ENCODE results near the gene IFNW1.
"Not testable (repeated sequence)": the region's sequence is repeated elsewhere in the genome, so short reads cannot be mapped to it uniquely, and the experiment has no call there.

The IFNW1 gene

DNA sequence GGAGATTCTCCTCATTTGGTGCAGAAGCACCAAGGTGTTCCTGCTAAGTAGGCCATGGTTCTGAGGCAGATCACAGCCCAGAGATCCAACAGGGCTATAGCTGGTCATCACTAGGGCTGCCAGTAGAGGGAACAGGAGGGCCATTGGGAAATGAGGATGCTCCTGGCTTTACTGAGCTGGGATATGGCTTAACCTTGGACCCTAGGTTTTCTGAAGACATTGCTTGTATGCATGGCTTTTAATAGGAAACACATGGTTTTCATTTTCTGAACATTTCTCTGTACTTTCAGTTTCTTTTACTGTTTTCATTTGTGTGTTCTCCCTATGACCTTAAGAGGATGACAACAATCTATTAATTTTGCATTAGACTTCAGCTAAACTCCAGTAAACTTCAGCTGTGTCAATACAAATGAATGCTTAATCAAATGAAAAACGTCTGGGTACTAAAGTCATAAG, at the start of gene IFNW1:
IFNW1 (minus strand) TSS at position 406 of the 456 bp plus-strand sequence; CDS start at position 144, 262 bp downstream.
- DNase-seq, result no peak

DNA sequence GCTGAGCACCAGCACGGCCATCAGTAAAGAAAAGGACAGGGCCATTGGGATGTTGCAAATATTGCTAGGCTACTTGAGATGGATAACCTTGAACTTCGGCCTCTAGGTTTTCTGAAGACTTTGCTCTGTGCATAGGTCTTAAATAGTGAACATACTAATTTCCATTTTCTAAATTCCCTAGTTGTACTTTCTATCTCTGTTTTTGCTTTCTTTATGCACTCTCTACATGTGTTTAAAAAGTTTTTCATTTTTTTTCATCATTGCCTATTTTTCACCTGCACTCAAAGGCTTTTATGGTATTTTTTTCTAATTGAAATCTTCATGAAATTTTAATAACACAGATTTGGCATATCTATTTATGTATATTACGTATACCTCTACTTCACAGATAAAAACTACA, 45.9 kb upstream of the IFNW1 start, which contains the start of gene IFNA4:
IFNA4 (minus strand) TSS at position 101 of the 400 bp plus-strand sequence; CDS start at position 45, 56 bp downstream.
- DNase-seq, result not testable (repeated sequence)

DNA sequence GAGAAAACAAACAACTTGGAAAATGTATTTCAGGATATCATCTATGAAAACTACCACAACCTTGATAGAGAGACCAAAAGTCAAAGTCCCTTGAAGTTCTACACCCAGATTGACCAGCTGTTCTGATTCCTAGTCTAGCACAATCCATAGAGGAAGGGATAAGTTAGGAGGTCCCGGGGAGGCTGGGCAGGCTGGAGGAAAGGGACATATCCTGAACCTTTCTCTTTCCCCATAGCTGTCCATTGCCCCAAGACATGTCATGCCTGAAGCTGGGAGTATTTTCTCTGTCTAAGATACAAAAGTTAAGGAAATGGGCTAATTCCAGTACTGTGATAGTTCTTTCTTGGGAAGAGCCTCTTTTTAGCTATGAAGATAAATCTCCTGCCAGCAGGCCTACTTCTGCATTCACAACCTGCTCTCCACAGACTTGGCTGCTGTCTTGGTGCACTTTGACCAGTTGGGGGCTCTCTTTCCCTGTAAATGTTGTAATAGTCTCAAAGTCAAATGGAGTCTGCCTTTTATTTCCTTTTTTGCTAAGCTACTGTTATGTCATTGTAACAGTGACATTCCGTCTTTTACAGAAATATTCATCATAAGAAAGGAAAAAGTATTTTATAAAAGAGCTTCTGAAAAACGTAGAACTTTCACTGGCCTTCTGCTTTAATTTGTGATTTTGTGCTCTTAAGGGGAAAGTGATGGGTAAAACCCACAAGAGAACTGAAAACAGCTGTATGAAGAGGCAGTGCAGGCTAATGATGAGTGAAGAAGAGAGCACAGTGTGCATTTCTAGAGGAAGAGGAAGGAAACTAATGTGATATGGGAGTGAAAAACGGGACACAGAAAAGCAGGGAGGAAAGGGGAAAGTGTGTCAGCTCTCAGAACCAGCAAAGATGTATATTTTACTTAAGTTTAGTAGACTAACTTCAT, 41.4 kb upstream of the IFNW1 start:
- DNase-seq, result not testable (repeated sequence)

DNA sequence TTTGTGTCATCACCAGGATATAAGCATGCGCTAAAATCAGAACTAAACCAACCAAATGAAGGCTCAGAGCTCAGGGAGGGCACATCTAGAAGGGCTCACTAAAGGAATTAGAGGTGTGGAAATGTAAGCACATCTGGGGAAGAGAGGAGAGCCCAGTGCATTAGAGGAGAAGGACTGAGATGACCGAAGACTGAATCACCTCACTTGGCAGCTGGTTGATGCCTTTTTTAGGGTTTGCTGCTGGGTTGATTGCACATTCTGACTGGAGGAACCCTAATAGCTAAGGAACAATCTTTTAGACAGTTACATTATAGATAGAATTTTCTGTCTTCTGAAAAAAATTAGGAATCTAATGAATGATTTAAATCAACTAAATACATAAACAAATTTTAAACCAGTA, 33.0 kb upstream of the IFNW1 start:
- no peak for DNase-seq

DNA sequence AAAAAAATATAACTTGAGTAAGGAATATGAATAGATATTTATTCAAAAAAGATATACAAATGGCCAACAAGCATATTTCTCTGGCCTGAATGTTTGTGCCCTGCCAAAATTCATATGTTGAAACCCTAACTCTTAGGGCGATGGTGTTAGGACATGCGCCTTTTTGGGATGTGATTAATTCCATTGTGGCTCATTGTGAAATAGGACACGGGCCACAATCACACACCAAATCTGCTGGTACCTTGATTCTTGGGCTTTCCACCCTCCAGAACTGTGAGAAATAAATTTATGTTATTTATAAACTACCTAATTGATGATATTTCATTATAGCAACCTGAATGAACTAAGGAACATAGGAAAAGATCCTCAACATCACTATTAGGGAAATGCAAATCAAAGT, 30.5 kb upstream of the IFNW1 start:
- no peak for DNase-seq

DNA sequence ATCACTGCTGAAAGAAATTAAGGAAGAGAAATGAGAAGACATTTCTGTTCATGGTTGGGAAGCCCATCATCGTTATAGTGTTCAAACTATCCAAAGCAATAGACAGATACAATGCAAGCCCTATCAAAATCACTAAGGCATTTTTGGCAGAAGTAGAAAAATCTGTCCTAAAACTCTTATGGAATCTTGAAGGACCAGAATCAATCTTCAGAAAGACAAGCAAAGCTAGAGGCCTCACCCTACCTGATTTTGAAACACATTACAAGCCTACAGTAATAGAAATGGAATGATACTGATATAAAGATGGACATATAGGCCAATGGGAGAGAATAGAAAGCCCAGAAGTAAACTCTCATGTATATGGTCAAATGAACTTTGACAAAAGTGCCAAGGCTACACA, 29.7 kb upstream of the IFNW1 start:
- DNase-seq, result no peak

DNA sequence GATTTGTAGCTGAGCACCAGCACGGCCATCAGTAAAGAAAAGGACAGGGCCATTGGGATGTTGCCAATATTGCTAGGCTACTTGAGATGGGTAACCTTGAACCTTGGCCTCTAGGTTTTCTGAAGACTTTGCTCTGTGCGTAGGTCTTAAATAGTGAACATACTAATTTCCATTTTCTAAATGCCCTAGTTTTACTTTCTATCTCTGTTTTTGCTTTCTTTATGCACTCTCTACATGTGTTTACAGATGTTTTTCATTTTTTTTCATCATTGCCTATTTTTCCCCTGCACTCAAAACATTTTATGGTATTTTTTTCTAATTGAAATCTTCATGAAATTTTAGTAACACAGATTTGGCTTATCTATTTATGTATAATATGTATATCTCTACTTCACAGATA, 24.9 kb upstream of the IFNW1 start, which contains the start of gene IFNA21:
IFNA21 (minus strand) TSS at position 101 of the 400 bp plus-strand sequence; CDS start at position 53, 48 bp downstream.
- DNase-seq, result not testable (repeated sequence)

DNA sequence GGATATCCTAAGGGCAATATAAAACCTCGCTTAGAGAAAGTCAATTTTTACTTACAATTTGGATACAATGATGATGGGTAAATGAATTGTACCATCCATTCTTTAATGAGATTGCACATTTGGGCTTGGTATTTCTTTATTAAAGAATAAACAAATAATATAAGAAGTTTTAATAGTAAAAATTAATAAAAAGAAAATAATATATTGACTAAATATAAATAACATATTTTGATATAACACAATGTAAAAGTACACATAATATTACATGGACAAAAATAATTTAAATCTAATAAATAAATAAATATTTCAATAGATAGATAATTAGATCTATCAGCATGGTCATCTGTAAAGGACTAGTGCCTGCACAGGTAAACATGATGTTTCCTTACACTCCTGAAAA, 23.9 kb upstream of the IFNW1 start:
- DNase-seq, result no peak

DNA sequence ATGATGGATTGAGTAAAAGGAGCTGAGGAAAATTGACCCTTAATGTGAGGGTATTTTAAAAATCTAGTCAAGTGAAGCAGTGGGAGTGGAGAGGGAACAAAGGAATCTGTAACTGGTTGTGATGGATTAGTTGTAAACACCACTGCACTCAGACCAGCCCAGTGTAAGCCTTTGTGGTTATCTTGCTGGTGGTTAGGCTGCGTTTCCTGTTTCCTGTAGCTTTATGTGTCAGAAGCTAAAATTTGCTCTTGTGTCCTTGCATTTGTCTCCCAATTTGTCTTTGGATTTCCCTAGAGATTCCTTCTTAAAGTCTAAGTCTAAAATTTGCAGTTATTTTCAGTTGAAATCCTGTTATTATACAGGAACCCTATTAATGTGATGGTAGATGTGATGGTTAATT, 18.5 kb upstream of the IFNW1 start:
- DNase-seq, result no peak

DNA sequence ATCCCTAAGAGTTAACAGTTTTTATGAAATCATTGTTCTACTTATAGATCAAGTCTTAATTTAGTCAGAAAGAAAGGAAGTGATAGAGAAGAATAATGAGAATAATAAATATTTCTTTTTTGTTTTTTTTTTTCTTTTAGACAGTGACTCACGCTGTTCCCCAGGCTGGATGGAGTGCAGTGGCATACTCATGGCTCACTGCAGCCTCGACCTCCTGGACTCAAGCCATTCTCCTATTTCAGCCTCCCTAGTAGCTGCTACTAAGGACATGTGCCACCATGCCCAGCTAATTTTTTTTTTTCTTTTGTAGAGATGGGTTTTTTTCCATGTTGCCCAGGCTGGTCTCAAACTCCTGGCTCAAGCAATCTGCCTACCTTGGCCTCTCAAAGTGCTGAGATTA, 13.9 kb upstream of the IFNW1 start:
- no peak for DNase-seq

DNA sequence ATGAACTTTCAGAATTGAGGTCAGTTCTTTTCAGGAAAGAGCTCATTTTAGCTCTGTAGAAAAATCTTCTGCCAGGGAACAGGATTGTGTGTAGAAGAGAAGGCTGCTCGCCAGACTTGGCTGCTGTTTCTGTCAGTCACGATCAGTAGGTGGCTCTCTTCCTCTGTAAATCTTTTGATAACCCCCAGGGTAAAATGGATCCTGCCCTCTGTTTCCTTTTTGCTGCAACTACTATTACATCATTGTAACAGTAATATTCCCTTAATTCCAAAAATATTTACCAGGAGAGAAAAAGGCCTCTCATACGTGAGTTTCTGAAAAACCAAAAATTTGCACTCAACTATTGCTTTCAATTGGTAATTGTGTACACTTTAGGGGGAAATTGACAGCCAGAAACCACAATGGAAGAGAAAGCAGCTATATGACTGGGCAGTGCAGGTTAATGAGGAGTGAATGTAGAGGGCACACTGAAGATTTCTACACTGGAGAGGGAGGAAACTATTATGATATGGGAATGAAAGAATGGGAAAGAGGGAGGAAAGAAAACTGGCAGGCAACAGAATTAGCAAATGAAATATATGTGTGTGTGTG, 12.5 kb upstream of the IFNW1 start:
- peak; percentile 25 for DNase-seq

DNA sequence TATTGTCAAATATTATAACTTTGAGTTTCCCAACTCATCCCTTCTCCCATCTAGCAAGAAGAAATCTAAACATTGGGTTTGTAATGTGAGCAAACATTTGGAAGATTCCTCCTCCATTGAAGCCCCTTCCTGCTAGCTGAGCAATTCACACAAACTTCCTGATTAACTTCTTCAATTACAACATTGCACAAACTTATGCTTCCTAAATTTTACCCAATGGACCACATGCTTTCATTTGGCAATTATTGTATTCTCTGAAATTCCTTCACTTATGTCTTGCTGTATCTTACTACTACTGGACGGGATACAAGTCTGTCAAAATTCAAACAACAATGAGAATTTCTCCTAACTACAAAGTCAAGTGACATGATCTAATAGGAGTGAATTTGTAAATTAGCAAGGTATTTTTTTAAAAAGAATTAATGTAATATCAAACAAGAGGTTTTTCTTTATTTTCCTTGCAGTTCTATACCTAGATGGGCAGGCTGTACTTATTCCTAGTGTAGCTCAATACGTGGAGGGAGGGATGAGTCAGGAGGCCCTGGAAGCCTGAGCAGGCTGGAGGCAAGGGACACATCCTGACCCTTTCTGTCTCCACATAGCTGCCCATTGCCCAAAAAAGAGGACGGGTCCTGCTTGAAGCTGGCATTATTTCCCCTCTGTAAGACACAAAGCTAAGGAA, 11.8 kb upstream of the IFNW1 start:
- DNase-seq, result no peak

DNA sequence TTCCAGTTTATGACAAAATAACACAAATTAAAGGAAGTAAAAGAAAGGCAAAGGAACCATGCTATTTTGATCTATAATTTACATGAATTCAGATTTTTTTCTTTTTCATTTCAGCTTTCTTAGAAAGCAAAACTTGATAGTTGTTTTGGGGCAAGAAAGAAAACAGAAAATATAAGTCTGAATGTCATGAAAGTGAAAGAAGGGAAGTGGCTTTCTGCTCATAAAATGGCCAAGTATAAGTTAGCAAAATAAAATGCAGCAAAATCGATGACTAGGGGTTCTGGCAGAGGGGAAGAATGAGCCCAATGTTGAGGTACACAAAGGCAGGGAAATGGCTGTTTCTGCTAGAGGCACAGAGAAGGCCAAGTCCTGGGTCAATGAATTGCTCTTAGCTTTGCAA, 3.0 kb upstream of the IFNW1 start:
- no peak for DNase-seq

DNA sequence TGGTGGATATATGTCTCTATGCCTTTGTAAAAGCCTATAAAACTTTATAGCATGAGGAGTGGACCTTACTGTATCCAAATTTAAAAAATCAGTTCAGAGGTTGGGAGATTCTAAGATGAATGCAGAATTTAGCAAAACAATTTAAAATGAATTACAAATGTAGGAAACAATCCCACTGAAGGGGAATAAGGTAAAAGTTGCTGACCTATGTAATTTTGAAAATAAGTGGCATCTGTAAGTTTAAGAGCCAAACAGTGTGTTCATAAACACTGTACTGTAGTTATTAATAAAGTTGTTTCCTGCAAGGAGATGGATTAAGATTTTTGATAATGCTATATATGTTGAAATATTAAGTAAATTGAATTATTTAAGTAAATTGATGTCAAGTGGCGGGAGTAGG, 4.6 kb downstream of the IFNW1 start:
- DNase-seq, result no peak

DNA sequence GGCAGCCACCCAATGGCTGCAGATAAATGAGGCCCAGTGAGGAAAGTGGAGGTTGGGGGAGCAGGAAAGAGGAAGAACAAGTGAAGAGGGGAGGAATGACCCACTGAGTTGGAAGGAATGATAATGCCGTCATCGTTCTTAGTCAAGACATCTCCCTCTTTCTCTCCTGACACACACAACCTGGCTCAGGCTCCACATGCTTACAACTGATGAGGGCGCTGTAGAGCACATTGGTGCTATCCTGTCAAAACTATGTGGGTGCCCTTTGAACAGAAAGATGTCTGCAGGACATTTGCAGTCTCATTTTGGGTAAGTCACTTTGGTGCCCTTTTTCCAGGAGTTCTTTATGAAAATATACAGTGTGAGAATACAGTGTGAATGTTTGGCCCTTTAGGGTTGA, 5.9 kb downstream of the IFNW1 start:
- no peak for DNase-seq

DNA sequence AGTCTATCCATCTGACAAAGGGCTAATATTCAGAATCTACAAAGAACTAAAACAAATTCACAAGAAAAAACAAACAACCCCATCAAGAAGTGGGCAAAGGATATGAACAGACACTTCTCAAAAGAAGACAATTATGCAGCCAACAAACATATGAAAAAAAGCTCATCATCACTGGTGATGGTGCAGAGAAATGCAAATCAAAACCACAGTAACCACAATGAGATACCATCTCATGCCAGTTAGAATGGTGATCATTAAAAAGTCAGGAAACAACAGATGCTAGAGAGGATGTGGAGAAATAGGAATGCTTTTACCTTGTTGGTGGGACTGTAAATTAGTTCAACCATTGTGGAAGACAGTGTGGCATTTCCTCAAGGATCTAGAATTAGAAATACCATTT, 13.4 kb downstream of the IFNW1 start:
- not testable (repeated sequence) for DNase-seq

DNA sequence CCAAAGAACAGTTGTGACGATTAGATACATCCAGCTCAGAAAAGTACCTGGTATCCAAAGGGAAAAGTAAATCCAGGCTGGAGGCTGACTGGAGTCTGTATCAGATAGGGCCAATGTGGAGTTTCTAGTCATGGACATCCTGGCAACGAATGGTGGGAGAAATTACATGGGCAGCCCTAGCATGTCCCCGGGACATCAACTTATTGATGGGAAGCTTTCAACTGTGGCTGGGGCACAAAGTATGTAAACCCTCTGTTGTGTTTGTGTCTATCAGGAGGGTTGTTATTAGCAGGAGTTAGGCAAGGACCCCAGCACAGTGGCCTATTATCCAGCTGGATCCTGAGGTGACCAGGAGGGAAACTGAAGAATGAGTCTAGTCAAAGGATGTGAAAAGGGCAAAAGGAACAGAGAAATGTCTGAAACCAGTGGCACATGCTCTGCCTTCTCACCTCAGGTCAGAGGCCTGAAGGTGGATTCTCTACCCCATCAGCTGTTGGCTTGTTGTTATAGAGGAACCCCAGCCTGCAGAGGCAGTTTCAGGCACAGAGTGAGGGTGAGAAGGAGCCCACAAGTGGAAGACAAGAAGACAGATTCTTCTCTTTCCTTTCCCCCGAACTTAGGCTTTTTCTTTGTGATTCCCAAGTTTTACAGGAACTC, 19.9 kb downstream of the IFNW1 start:
- no peak for DNase-seq

DNA sequence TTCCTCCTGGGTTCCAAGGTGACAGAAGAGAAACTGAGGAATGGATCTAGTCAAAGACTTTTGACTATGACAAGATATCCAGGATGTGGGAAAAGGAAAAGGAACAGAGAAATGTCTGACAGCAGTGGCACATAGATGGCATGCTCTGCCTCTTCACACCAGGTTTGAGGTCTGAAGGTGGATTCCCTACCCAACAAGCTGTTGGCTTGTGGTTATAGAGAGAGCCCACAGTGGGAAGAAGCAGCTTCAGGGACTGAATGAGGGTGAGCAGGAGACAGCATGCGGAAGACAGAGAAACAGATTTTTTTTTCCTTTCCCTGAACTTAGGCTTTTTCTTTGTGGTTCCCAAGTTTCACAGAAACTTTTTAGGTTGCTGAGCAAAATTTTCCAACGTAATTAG, 20.6 kb downstream of the IFNW1 start:
- DNase-seq, result no peak

DNA sequence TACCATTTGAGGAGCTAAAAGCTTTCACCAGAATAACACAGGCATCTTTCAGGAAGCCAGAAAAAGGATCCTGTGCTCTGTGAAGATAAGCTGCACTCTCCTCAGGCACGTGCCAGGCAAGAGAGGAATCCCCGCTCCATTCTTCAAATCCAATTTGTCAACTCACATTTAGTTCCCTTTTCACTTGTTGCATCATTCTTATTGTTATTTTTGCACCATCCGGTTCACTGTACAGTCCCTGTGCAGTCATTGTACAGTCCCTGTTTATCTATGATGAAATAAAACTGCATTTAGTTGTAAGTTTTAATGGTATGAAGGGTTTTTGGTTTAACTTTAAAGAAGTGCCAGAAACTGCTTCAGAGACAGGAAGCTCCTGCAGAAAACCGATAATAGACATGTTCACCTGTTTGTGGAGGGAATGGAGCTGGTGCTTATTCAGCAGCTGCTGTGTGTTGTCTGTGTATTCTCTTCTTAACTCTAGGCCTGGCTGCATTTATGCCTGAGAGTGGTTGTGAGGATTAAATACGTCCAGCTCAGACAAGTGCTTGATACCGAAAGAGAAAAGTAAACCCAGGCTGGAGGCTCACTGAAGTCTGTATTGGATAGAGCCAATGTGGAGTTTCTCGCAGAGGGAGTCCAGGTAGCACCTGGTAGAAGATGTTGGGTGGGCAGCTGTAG, 22.4 kb downstream of the IFNW1 start:
- peak; percentile 18 for DNase-seq

DNA sequence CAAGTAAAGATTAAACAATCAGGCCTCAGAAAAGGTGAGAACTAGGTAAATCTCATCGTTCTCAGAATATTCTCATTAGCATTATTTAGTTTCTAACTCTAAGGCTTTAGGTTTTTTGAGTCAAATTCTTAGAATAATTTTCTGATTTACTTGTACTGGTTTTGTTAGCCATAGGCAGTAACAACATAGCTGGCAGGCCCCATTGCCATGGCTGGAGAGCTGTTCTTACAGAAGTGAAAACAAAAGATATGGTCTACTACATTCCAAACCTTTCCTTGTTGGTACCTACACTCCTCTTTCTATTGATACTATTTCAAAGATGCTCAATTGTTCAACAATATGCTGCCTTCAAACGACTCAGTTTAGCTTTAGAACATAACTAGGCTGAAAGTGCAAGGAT, 27.3 kb downstream of the IFNW1 start:
- DNase-seq, result no peak

DNA sequence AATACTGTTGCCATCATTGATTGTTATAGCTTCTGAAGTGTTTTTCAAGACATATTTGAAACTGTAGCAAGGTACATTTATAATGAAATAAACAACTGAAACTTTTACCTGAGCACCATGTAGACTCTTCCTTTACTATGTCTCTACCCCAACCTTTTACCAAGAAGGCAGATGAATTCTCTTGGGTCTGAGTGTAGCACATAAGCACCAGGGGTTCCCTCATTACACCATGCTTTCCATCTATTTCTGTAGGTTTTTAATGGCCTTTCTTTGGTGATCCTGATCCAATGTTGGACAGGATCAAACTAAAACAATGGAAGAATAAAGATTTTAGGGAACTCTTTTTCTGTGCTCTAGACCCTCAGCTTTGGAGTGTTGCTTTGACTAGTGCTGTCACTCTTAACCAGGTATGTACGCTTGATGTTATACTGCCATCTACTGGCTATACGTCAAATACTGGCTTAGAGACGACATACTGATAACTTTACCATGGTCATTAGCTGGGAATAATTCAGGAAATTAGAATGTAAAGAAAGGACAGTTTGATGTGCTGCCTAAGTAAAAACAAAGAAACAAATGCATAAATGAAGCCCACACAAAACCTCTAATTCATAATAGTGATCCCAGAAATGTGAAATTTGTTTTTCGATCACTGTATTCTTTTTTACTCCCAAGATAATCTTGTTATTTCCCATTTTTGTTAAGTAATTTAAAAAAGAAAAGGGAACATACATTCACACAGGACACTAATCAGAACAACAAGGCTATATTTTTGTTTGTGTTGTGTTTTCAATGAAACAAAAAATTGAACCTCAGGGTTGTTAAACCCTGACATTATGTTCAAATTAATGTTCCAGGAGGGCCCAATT, 30.7 kb downstream of the IFNW1 start:
- DNase-seq, result no peak

Data from femur (tissue), 1 donor.